Fibroblast of the conjunctiva (primary cell): ENCODE results near the gene ZC3HAV1.
"Not testable (repeated sequence)": the region's sequence is repeated elsewhere in the genome, so short reads cannot be mapped to it uniquely, and the experiment has no call there.

Experiments
- DNase-seq: peaks from one replicate; pipeline ENCODE4 v3.0.0-alpha.2; 2010; ENCODE audit warnings: low read depth

The ZC3HAV1 gene

GRCh38 chr7:139084709-139085108 is 24.8 kb downstream of the ZC3HAV1 start:
- DNase-seq, result no peak

- no peak for DNase-seq
Measured at GRCh38 chr7:139081584-139081983, 27.9 kb downstream of the ZC3HAV1 start.

- DNase-seq, result no peak
Measured at GRCh38 chr7:139080905-139081304, 28.6 kb downstream of the ZC3HAV1 start.

GRCh38 chr7:139079861-139080260 is 29.7 kb downstream of the ZC3HAV1 start:
- no peak for DNase-seq

- DNase-seq, result no peak
Measured at GRCh38 chr7:139078911-139079310, 30.6 kb downstream of the ZC3HAV1 start.

- no peak for DNase-seq
Measured at GRCh38 chr7:139078399-139078798, 31.1 kb downstream of the ZC3HAV1 start.

GRCh38 chr7:139077706-139078105 is 31.8 kb downstream of the ZC3HAV1 start:
- not testable (repeated sequence) for DNase-seq

- DNase-seq, result no peak
Measured at GRCh38 chr7:139075871-139076686, 33.4 kb downstream of the ZC3HAV1 start.

GRCh38 chr7:139075031-139075652 is 34.4 kb downstream of the ZC3HAV1 start:
- DNase-seq, result peak; percentile 78

- no peak for DNase-seq
Measured at GRCh38 chr7:139072796-139073195, 36.7 kb downstream of the ZC3HAV1 start.

- no peak for DNase-seq
Measured at GRCh38 chr7:139071680-139072079, 37.8 kb downstream of the ZC3HAV1 start.

- no peak for DNase-seq
Measured at GRCh38 chr7:139068544-139069399, 40.7 kb downstream of the ZC3HAV1 start.

- DNase-seq, result no peak
Measured at GRCh38 chr7:139066315-139066714, 43.2 kb downstream of the ZC3HAV1 start.

GRCh38 chr7:139065323-139065722 is 44.2 kb downstream of the ZC3HAV1 start:
- no peak for DNase-seq

- no peak for DNase-seq
Measured at GRCh38 chr7:139061416-139061815, 48.1 kb downstream of the ZC3HAV1 start.

GRCh38 chr7:139060695-139061237 is 48.8 kb downstream of the ZC3HAV1 start:
- no peak for DNase-seq

GRCh38 chr7:139059905-139060304 is 49.6 kb downstream of the ZC3HAV1 start:
- no peak for DNase-seq

GRCh38 chr7:139058943-139059342 is 50.6 kb downstream of the ZC3HAV1 start:
- peak; percentile 55 for DNase-seq

- DNase-seq, result no peak
Measured at GRCh38 chr7:139055674-139056073, 53.8 kb downstream of the ZC3HAV1 start.

- DNase-seq, result not testable (repeated sequence)
Measured at GRCh38 chr7:139054656-139055055, 54.9 kb downstream of the ZC3HAV1 start.

- DNase-seq, result no peak
Measured at GRCh38 chr7:139054101-139054500, 55.4 kb downstream of the ZC3HAV1 start.

- no peak for DNase-seq
Measured at GRCh38 chr7:139051655-139052054, 57.9 kb downstream of the ZC3HAV1 start.
